Activated naive CD4-positive, alpha-beta T cell treated with anti-CD3 and anti-CD28 coated beads for 36 hours (primary cell): ENCODE data around the gene ST3GAL5. TPM values are rescaled to one million over a fixed set of nuclear protein-coding genes. Genes with fewer than 3 reads are reported as not detected.

ENCODE experiments used
- CTCF ChIA-PET: fragments of 350-600 bp; sonication (Branson Sonifier 250); formaldehyde crosslinking; loops from one replicate; lab custom pipeline; 2021; ENCODE audit warnings: antibody characterized with exemption; lab: Charles Lee
- DNase-seq: peaks from one replicate; pipeline ENCODE4 v3.0.0-alpha.2; 2020
- H3K27ac Mint-ChIP-seq: one replicate; pipeline ENCODE4 v1.8.0; 2021; ENCODE audit warnings: mild to moderate bottlenecking, mixed read lengths
- H3K27me3 Mint-ChIP-seq: one replicate; pipeline ENCODE4 v1.8.0; 2021; ENCODE audit warnings: low read depth, mixed read lengths
- H3K36me3 Mint-ChIP-seq: one replicate; pipeline ENCODE4 v1.8.0; 2021; ENCODE audit warnings: low read depth, mixed read lengths
- H3K4me1 Mint-ChIP-seq: one replicate; pipeline ENCODE4 v1.8.0; 2021; ENCODE audit warnings: low read depth, mixed read lengths
- H3K4me3 Mint-ChIP-seq: one replicate; pipeline ENCODE4 v1.8.0; 2021; ENCODE audit warnings: mild to moderate bottlenecking, moderate library complexity, mixed read lengths
- H3K9me3 Mint-ChIP-seq: one replicate; pipeline ENCODE4 v1.8.0; 2021; ENCODE audit warnings: mixed read lengths
- intact Hi-C: fragments of 100-400 bp; cut with micrococcal nuclease; formaldehyde crosslinking; loops from one replicate; pipeline ENCODE4 v1.15.1; 2023
- total RNA-seq, 2 experiments: library from RNA; stranded (reverse); gene quantifications; one replicate each; pipeline ENCODE4 v1.2.3, GENCODE V29; 2021

The ST3GAL5 gene
- total RNA-seq, 2 experiments from 2014 or later, result 9.5 to 10.4 TPM

DNA sequence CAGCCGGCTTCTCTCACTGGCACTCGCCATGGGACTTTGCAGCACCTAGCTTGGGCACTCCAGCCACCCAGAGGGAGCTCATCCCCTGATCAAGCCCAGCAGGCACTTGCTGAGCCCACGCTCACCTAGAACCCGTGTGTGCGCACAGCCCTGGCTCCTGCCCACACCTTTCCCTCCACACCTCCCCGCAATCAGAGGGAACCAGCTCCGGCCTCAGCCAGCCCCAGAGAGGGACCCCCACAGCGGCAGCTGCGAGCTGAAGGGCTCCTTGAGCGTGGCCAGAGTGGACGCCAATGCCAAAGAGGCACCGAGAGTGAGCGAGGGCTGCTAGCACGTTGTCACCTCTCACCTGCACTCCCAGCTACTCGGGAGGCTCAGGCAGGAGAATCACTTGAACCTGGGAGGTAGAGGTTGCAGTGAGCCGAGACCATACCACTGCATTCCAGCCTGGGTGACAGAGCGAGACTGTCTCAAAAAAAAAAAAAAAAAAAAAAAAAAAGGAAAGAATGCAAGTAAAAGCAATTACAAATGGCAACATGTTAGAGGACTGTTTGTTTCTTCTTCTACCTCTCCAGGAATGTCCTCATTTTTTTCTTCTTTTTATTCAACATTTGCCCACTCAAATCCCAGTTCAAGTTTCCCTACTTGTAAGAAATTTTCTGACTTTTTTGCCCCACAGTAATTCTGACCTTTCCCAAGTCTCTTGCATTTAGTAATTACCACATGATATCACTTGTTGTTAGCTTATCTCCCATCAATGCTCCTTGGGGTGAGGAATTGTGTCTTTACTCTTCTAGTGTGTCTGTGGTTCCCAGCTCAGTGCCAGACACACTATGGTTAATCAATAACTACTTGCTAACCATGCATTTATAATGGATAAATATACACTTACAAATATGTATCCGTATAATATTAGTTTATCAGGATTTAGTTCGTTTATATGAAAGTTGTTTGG, 40.6 kb upstream of the ST3GAL5 start:
- H3K9me3 Mint-ChIP-seq, result no peaks in the 10 kb centered on the region
- DNase-seq, result no peak
- no peak overlapping the region for H3K4me3 Mint-ChIP-seq
- CTCF ChIA-PET, result interaction anchor here (0.6 to 2.2 kb wide), 3 partner anchors 40 to 107 kb away, joined by 3 to 6 read pairs (median 3); no protein-coding TSS in a partner anchor
- H3K27me3 Mint-ChIP-seq, result no peaks in the 10 kb centered on the region
- no peaks in the 10 kb centered on the region for H3K36me3 Mint-ChIP-seq
- peaks cover 27% of the 10 kb centered on the region for H3K4me1 Mint-ChIP-seq
- intact Hi-C loops, result loop anchor here (5.0 kb wide), 1 partner anchor 63 kb away; no protein-coding TSS in a partner anchor
- H3K27ac Mint-ChIP-seq, result no peak overlapping the region

DNA sequence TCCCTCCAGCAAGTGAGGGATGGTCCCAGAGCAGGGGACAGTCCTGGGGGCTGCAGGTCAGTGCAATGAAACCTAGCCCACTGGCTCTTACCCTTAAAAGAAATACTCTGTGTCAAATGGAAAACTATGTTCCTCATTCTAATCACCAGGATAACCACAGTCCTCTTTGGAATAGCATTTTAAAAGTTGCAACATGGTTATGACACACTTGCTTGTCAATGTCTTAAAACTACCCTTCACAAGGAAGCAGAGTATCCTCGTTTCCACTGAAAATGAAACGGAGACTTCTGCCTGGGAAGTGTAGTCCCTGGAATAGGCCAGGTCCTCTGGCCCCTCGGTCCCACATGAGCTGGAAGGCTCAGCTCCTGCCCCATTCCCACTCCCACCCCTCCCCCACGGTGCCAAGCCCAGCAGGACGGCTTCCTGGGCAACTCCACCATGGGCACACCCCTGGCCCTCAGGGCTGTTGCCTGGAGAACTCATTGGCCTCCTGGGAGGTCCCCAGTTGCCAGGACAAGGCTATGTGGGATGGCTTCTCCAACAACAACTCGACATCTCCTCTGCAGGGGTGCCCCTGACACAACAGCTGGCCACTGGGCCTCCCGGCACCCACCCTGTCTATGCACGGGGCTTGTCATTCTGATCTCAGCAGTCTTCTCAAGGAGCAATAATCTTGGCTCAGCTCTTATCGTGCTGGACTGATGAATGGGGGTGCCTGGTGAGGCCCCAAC, 38.3 kb upstream of the ST3GAL5 start:
- CTCF ChIA-PET, result interaction anchor here (0.6 to 2.2 kb wide), 2 partner anchors 109 to 114 kb away, joined by 4 to 6 read pairs; no protein-coding TSS in a partner anchor
- Mint-ChIP-seq H3K27me3 (no peaks in the 10 kb centered on the region), H3K9me3 (no peaks in the 10 kb centered on the region), H3K36me3 (no peaks in the 10 kb centered on the region), H3K27ac (no peak overlapping the region), H3K4me1 (peaks cover 10% of the 10 kb centered on the region), H3K4me3 (no peak overlapping the region)
- intact Hi-C loops, result no loop called here
- DNase-seq, result no peak

DNA sequence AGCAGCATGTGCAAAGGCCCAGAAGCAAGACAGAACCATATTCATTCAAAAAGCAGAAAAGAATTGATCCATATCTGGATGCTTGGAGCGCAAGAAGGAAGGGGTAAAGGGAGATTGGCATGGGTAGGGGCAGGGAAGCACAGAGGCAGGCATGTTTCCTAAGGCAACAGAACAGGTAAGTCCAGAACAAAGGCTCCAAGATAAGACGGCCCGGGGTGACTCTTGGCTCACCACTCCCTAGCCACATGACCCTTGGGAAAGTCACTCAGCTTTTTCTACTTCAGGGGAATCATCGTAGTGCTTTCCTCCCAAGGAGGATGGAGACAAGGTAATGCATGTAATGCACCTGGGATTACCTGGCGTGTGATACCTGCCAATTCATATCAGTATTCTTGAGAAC, 37.7 kb upstream of the ST3GAL5 start:
- no peak for DNase-seq
- Mint-ChIP-seq H3K4me3 (no peak overlapping the region), H3K27me3 (no peaks in the 10 kb centered on the region), H3K4me1 (peaks cover 7% of the 10 kb centered on the region), H3K27ac (no peak overlapping the region), H3K36me3 (no peaks in the 10 kb centered on the region), H3K9me3 (no peaks in the 10 kb centered on the region)
- intact Hi-C loops, result no loop called here
- CTCF ChIA-PET, result no interaction called here

DNA sequence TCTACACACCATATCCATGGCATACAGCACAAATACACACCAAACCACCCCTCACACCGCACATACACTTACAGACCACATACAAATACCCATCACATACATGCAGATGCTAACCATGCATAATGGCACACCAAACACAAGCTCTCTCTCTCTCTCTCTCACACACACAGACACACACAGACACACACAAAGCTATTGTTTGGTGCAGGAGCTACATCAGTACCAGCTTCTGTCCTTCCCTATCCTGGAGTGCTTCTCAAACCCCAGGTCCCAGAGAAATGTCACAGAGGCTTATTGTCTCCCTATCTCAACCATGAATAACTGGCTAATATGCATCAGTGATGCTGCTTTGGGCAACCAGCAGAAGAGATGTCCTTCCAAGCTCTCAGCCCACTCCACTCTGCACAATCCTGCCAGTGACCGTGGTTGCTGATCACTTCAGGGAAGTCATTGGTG, 36.5 kb upstream of the ST3GAL5 start:
- Mint-ChIP-seq H3K27ac (no peak overlapping the region), H3K36me3 (no peaks in the 10 kb centered on the region), H3K9me3 (no peaks in the 10 kb centered on the region), H3K27me3 (no peaks in the 10 kb centered on the region), H3K4me1 (peaks cover 7% of the 10 kb centered on the region), H3K4me3 (no peak overlapping the region)
- no peak for DNase-seq
- intact Hi-C loops, result no loop called here
- CTCF ChIA-PET, result no interaction called here

DNA sequence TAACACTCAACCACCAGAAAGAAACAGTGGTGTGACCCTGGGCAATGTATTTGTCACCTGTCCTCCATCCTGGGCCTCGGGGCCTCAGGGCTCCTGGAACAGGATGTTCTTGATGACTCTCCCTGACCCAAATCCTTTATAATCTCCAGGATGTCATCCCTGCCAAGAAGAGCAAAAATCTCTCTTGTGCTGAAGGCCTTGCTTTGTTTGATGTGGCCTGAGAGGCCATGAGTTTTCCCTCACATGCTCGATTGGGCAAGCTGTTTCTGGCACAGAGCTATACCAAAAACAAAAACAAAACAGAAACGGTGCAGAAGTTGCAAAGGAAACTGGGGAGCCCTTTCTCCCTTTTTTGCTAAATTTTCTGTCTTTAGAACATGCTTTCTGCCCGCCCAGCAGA, 35.7 kb upstream of the ST3GAL5 start:
- no peak for DNase-seq
- intact Hi-C loops, result no loop called here
- peaks cover 7% of the 10 kb centered on the region for H3K4me1 Mint-ChIP-seq
- no peak overlapping the region for H3K4me3 Mint-ChIP-seq
- no peak overlapping the region for H3K27ac Mint-ChIP-seq
- no peaks in the 10 kb centered on the region for H3K9me3 Mint-ChIP-seq
- CTCF ChIA-PET, result no interaction called here
- H3K36me3 Mint-ChIP-seq, result no peaks in the 10 kb centered on the region
- no peaks in the 10 kb centered on the region for H3K27me3 Mint-ChIP-seq

DNA sequence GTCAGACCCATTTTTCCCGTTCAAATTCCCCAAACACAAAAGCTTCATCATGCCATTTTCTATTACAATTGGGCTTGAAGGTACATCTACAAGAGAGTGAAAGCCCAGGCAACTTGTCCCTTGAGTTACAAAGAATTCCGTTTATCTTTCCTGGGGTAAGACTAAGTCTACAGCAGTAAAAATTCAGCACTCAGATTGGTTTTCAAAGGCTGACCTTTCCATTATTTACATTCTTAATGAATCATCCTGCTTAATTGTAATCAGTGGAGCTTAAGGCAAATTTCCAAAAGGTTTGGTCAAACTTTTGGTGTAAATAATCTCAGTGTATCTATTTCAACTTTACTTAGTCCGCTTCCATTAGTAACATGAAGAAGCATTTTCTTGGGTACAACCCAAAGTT, 33.4 kb upstream of the ST3GAL5 start:
- CTCF ChIA-PET, result interaction anchor here (0.7 kb wide), 2 partner anchors 66 to 111 kb away, joined by 3 read pairs; no protein-coding TSS in a partner anchor
- no peak for DNase-seq
- intact Hi-C loops, result no loop called here
- peaks cover 5% of the 10 kb centered on the region for H3K4me1 Mint-ChIP-seq
- H3K27ac Mint-ChIP-seq, result no peak overlapping the region
- H3K9me3 Mint-ChIP-seq, result no peaks in the 10 kb centered on the region
- no peaks in the 10 kb centered on the region for H3K36me3 Mint-ChIP-seq
- no peak overlapping the region for H3K4me3 Mint-ChIP-seq
- H3K27me3 Mint-ChIP-seq, result no peaks in the 10 kb centered on the region

DNA sequence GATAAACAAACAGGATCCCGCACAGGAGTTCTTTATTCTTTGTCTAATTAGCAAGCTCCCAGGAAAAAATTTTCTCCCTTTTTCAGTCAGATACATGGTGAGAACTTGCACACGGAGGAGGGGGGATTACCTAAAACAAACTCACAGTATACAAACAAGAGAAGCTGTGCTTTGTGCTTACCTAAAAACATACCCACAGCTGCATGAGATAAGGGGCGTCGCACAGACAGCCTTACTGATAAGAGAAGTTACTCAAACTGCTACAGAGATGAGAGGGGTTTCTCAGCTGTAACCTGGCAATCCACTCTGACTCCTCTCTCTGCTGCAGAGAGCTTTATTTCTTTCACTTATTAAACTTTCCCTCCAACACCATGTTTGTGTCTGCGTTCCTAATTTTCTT, 32.9 kb upstream of the ST3GAL5 start:
- no peaks in the 10 kb centered on the region for H3K9me3 Mint-ChIP-seq
- no peak for DNase-seq
- intact Hi-C loops, result no loop called here
- CTCF ChIA-PET, result interaction anchor here (0.8 kb wide), 1 partner anchor 94 kb away, joined by 4 read pairs; no protein-coding TSS in a partner anchor
- H3K4me3 Mint-ChIP-seq, result no peak overlapping the region
- H3K27ac Mint-ChIP-seq, result no peak overlapping the region
- peaks cover 5% of the 10 kb centered on the region for H3K4me1 Mint-ChIP-seq
- no peaks in the 10 kb centered on the region for H3K27me3 Mint-ChIP-seq
- no peaks in the 10 kb centered on the region for H3K36me3 Mint-ChIP-seq

DNA sequence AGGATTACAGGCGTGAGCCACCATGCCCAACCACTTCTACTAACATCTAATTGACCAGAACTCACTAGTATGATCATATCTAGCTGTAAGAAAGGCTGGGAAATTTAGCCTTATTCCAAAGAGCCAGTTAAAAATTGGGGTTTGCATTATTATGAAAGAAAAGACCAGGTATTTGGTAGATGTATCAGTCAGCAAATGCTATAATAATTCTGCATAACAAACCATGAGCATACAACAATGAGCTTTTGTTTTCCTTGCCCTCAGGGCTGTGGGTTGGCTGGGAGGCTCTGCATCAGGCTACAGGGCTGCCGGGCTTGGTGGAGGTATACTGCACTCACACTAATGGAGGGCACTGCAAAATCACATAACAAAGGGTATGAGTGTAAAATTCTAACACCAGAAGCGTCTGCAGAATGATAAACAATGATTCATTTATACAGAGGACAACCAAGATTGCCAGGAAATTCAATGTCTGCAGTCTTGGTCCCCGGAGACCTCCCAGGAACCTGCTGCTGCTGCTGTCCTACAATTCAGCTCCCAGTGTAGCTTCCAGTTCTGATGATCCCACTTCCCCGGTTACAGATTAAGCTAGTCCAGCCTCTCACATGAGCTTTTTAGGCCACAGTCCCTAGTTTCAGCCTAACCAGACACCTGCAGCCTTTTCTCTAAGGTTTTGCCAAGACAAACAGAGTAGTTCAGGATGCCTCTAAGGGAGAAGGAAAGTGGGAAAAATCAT, 32.2 kb upstream of the ST3GAL5 start:
- no peaks in the 10 kb centered on the region for H3K9me3 Mint-ChIP-seq
- intact Hi-C loops, result no loop called here
- no peak overlapping the region for H3K27ac Mint-ChIP-seq
- H3K4me1 Mint-ChIP-seq, result peaks cover 5% of the 10 kb centered on the region
- CTCF ChIA-PET, result interaction anchor here (0.8 to 1.2 kb wide), 2 partner anchors 93 kb away, joined by 4 to 6 read pairs; no protein-coding TSS in a partner anchor
- DNase-seq, result no peak
- H3K4me3 Mint-ChIP-seq, result no peak overlapping the region
- H3K36me3 Mint-ChIP-seq, result no peaks in the 10 kb centered on the region
- no peaks in the 10 kb centered on the region for H3K27me3 Mint-ChIP-seq

DNA sequence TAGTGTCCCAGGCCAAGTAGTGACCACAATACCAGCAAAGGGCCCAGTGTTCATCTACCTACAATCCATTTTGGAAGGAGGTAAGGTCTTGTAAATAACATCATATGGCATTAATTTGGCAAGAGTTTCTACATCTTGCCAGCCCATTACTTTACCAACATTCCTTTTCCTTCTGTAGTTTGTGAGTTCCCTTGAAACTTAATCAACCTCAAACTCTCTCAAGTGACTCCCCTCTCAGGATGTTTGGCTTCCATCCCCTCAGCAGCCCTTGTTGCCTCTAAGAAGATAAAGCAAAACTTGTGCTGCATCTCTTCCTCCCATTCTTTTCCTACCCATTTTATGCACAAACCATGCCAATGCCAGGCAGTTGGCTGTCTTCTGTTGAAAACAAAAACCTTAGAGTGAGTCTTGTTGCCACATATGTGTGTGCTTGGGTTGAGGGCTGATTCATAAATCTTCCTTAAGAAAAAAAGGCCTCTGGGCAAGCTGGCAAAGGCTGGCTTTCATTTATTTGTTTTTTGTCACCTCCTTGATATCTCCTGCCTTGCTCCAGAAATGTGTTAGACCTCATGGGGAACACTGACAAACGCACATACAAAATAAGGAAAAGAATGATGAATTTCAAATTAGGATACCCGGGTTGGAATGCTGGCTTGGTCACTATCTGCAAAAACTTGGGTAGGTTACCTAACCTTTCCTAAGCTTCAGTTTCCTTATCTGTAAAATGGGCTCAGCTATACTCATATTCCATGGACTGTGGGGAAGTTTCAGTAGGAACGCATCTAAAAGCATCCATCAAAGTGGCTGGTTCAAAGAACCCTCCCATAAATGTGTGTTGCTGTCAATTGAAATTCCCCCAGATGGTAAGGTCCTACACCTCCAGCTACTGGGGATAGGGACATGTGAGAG, 29.4 kb upstream of the ST3GAL5 start:
- Mint-ChIP-seq H3K4me1 (no peaks in the 10 kb centered on the region), H3K36me3 (no peaks in the 10 kb centered on the region), H3K27ac (no peak overlapping the region), H3K27me3 (no peaks in the 10 kb centered on the region), H3K4me3 (no peak overlapping the region), H3K9me3 (no peaks in the 10 kb centered on the region)
- CTCF ChIA-PET, result no interaction called here
- no peak for DNase-seq
- intact Hi-C loops, result no loop called here

DNA sequence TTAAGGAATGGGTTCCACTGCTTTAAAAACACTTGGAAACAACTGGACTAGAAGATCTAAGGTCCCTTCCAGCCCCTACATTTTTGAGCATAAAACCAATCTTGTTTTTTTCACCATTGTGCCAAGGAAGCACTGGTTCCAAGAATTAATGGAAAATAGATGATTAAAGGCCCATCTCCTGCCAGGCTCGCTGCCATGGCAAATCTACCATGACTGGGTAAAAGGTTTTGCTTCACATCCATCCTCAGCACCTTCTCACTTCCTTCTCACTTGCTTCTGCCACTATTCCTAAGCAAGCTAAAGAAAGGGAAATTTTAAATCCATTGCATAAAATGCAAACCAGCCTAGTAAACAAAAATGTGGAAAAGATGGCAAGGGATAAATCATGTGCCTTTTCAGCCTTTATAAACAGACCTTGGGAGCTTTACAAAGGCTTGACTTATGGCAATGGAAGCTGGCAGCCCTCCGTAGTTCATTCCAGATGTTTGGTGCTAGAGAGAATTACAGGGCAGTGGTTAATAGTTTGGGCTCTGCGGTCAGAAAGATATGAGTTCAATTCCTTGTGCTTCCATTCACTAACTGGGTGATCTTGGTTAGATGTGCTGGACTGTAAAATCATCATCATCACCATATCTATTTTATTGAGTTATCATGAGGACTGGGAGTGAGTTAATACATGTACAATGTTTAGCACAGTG, 27.0 kb upstream of the ST3GAL5 start:
- no peaks in the 10 kb centered on the region for H3K36me3 Mint-ChIP-seq
- no peak overlapping the region for H3K27ac Mint-ChIP-seq
- intact Hi-C loops, result no loop called here
- CTCF ChIA-PET, result interaction anchor here (0.8 to 1.0 kb wide), 2 partner anchors 12 to 102 kb away, joined by 3 read pairs; no protein-coding TSS in a partner anchor
- no peaks in the 10 kb centered on the region for H3K9me3 Mint-ChIP-seq
- no peak for DNase-seq
- no peak overlapping the region for H3K4me3 Mint-ChIP-seq
- H3K4me1 Mint-ChIP-seq, result no peaks in the 10 kb centered on the region
- no peaks in the 10 kb centered on the region for H3K27me3 Mint-ChIP-seq

DNA sequence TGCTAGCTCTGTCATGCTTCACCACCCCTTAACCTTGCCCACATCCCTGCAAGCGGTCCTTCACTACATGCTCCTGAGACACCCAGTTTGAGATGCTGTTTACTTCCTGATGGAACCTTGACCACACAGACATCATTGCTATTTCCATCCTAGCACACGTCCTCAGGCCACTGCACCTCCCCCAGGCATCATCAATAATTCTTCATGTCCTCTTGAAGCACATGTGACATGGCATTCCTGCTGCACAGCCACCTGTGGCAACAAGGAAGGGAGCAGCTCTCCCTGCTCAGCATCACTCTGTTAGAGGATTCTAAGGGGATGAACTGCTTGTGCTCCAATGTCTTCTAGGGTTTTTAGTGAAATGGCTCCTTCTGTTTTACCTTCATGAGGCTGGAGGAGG, 26.1 kb upstream of the ST3GAL5 start:
- no peak overlapping the region for H3K4me3 Mint-ChIP-seq
- CTCF ChIA-PET, result interaction anchor here (0.6 to 1.8 kb wide), 2 partner anchors 11 to 99 kb away, joined by 3 to 4 read pairs; no protein-coding TSS in a partner anchor
- no peaks in the 10 kb centered on the region for H3K27me3 Mint-ChIP-seq
- H3K27ac Mint-ChIP-seq, result no peak overlapping the region
- H3K9me3 Mint-ChIP-seq, result no peaks in the 10 kb centered on the region
- no peak for DNase-seq
- H3K4me1 Mint-ChIP-seq, result no peaks in the 10 kb centered on the region
- H3K36me3 Mint-ChIP-seq, result no peaks in the 10 kb centered on the region
- intact Hi-C loops, result no loop called here
